Measurements from ENCODE around the gene ERVV-1. TPM values are rescaled to one million over a fixed set of nuclear protein-coding genes. Genes with fewer than 3 reads are reported as not detected.

Gene ERVV-1
- total and polyA plus RNA-seq, 2 donors (not counting 3 experiments of a cell fraction or from before 2014, with no cell fraction given): not detected

DNA sequence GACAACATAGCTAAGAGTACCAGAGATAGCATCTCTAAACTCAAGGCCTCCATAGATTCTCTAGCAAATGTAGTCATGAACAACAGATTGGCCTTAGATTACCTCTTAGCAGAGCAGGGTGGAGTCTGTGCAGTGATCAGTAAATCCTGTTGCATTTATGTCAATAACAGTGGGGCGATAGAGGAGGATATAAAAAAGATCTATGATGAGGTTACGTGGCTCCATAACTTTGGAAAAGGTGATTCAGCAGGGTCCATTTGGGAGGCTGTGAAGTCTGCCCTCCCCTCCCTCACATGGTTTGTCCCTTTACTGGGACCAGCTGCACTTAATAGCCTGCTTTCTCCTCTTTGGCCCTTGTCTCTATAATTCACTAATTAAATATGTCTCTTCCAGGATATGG lies 1.4 kb downstream of the ERVV-1 start:
- no peak for DNase-seq (ENCODE audit: low read depth, low spot score)
- no TSS peak for BruUV-seq (replicated peaks)
- H3K4me2 ChIP-seq (ENCODE audit: insufficient read depth, low read length): no peak overlapping the region
- H3K27ac ChIP-seq (ENCODE audit: insufficient read depth, low read depth, low read length): no peak overlapping the region
- no peak overlapping the region for H3K4me3 ChIP-seq (replicated peaks in 1 of 3; ENCODE audit: insufficient read depth in 1 of 3, low read depth in 1 of 3, low read length in 3 of 3)
- no peaks in the 10 kb centered on the region for H3K27me3 ChIP-seq (ENCODE audit: control insufficient read depth in 2 of 2, insufficient read depth in 2 of 2, low read length in 2 of 2)
- no peaks in the 10 kb centered on the region for H3K9me1 ChIP-seq (replicated peaks; ENCODE audit: control insufficient read depth, extremely low read depth, insufficient read depth, low read length)
- ChIA-PET CTCF (no interaction called here), POLR2A (no interaction called here)
- intact Hi-C loops (cut with micrococcal nuclease) (no loop called here), dilution Hi-C loops (cut with MboI; ENCODE audit: extremely low pct_ligation_motif_present, low sequenced_read_pairs) (no loop called here)
- H4K20me1 ChIP-seq (replicated peaks; ENCODE audit: control insufficient read depth, extremely low read depth, insufficient read depth, low read length): no peaks in the 10 kb centered on the region
- H3K4me1 ChIP-seq (ENCODE audit: control insufficient read depth, extremely low read depth, insufficient read depth, low read length): no peaks in the 10 kb centered on the region
- H3K79me2 ChIP-seq (ENCODE audit: control insufficient read depth, insufficient read depth, low read length): no peaks in the 10 kb centered on the region
- TF ChIP-seq MYC (IDR thresholded peaks at IDR 0.05; ENCODE audit: low read depth, low read length) (no peak), POLR2A (IDR thresholded peaks at IDR 0.05; ENCODE audit: low read depth, low read length) (no peak), JUN (IDR thresholded peaks at IDR 0.05; ENCODE audit: borderline replicate concordance, insufficient read depth, insufficient read length, low read depth) (no peak), EZH2 (IDR thresholded peaks at IDR 0.05; ENCODE audit: borderline replicate concordance, low read depth, low read length, severe bottlenecking) (no peak), POLR2AphosphoS5 (IDR thresholded peaks at IDR 0.05; ENCODE audit: insufficient read depth, low read depth, low read length) (no peak), FOS (IDR thresholded peaks at IDR 0.05; ENCODE audit: borderline replicate concordance, insufficient read depth, low read length) (no peak), GATA2 (IDR thresholded peaks at IDR 0.05; ENCODE audit: insufficient read depth, insufficient read length, low read depth, low read length) (no peak)
- TF ChIP-seq, protein P1, sequence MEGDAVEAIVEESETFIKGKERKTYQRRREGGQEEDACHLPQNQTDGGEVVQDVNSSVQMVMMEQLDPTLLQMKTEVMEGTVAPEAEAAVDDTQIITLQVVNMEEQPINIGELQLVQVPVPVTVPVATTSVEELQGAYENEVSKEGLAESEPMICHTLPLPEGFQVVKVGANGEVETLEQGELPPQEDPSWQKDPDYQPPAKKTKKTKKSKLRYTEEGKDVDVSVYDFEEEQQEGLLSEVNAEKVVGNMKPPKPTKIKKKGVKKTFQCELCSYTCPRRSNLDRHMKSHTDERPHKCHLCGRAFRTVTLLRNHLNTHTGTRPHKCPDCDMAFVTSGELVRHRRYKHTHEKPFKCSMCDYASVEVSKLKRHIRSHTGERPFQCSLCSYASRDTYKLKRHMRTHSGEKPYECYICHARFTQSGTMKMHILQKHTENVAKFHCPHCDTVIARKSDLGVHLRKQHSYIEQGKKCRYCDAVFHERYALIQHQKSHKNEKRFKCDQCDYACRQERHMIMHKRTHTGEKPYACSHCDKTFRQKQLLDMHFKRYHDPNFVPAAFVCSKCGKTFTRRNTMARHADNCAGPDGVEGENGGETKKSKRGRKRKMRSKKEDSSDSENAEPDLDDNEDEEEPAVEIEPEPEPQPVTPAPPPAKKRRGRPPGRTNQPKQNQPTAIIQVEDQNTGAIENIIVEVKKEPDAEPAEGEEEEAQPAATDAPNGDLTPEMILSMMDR (IDR thresholded peaks at IDR 0.05; ENCODE audit: extremely low read depth in 1 of 2, insufficient read depth in 1 of 2, low read depth in 1 of 2, low read length in 2 of 2): no peak
- TF ChIP-seq, protein P2, sequence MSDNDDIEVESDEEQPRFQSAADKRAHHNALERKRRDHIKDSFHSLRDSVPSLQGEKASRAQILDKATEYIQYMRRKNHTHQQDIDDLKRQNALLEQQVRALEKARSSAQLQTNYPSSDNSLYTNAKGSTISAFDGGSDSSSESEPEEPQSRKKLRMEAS (IDR thresholded peaks at IDR 0.05; ENCODE audit: insufficient read depth, insufficient read length): no peak
- no peak overlapping the region for H2AFZ ChIP-seq (ENCODE audit: low read depth, low read length)
- no peak overlapping the region for H3K9ac ChIP-seq (replicated peaks; ENCODE audit: extremely low read depth, insufficient read depth, low read length)
- H3K9me3 ChIP-seq (replicated peaks; ENCODE audit: control insufficient read depth, insufficient read depth, low read length): no peaks in the 10 kb centered on the region
- peak; percentile 48 for FAIRE-seq
- no peaks in the 10 kb centered on the region for H3K36me3 ChIP-seq (ENCODE audit: control insufficient read depth in 2 of 2, extremely low read depth in 1 of 2, insufficient read depth in 2 of 2, low read length in 2 of 2)
